Measurements from ENCODE around the gene HOXB6.

The HOXB6 gene

GRCh38 chr17:48640858-48641180, 36.0 kb upstream of the HOXB6 start:
- TF ChIP-seq CTCF (conservative IDR thresholded peaks at IDR 0.05; ENCODE audit: low read length) (no peak), EZH2phosphoT487 (IDR thresholded peaks at IDR 0.05; ENCODE audit: borderline replicate concordance) (no peak)
- H3K9me2 ChIP-seq (replicated peaks; ENCODE audit: low read depth, low read length): no peaks in the 10 kb centered on the region
- H3K4me1 ChIP-seq (ENCODE audit: insufficient read depth, low read length, poor library complexity, severe bottlenecking): peaks cover 85% of the 10 kb centered on the region
- peak overlapping the region; percentile 98 for H3K9ac ChIP-seq (ENCODE audit: low read depth, low read length, poor library complexity, severe bottlenecking)
- no peaks in the 10 kb centered on the region for H3K9me3 ChIP-seq (ENCODE audit: insufficient read depth, low read depth, low read length)
- H3F3A ChIP-seq (ENCODE audit: low read depth): no peaks in the 10 kb centered on the region
- peaks cover 5% of the 10 kb centered on the region; the same call in 1 of the 2 replicates for H3K36me3 ChIP-seq (ENCODE audit: insufficient read depth, low read length)
- H4K20me1 ChIP-seq (ENCODE audit: insufficient read depth, low read length, poor library complexity, severe bottlenecking): peaks cover 52% of the 10 kb centered on the region
- H2AFZ ChIP-seq (ENCODE audit: low read length): no peak overlapping the region
- peaks cover 100% of the 10 kb centered on the region for H3K79me2 ChIP-seq (ENCODE audit: insufficient read depth, low read length)
- peak overlapping the region; percentile 95 for H3K4me2 ChIP-seq (ENCODE audit: low read depth, low read length, poor library complexity, severe bottlenecking)
- H3K4me3 ChIP-seq (ENCODE audit: low read length, poor library complexity, severe bottlenecking): peak overlapping the region; percentile 89
- H3K27me3 ChIP-seq (ENCODE audit: insufficient read depth, low read length, poor library complexity, severe bottlenecking): peaks cover 26% of the 10 kb centered on the region

- H3K4me3 ChIP-seq (ENCODE audit: low read length, poor library complexity, severe bottlenecking): peak overlapping the region; percentile 89
- peaks cover 46% of the 10 kb centered on the region for H4K20me1 ChIP-seq (ENCODE audit: insufficient read depth, low read length, poor library complexity, severe bottlenecking)
- H3F3A ChIP-seq (ENCODE audit: low read depth): no peaks in the 10 kb centered on the region
- peaks cover 10% of the 10 kb centered on the region; the same call in 1 of the 2 replicates for H3K36me3 ChIP-seq (ENCODE audit: insufficient read depth, low read length)
- H3K4me1 ChIP-seq (ENCODE audit: insufficient read depth, low read length, poor library complexity, severe bottlenecking): peaks cover 87% of the 10 kb centered on the region
- no peaks in the 10 kb centered on the region for H3K9me3 ChIP-seq (ENCODE audit: insufficient read depth, low read depth, low read length)
- no peak overlapping the region for H2AFZ ChIP-seq (ENCODE audit: low read length)
- H3K9ac ChIP-seq (ENCODE audit: low read depth, low read length, poor library complexity, severe bottlenecking): peak overlapping the region; percentile 98
- H3K79me2 ChIP-seq (ENCODE audit: insufficient read depth, low read length): peaks cover 100% of the 10 kb centered on the region
- peak overlapping the region; percentile 95 for H3K4me2 ChIP-seq (ENCODE audit: low read depth, low read length, poor library complexity, severe bottlenecking)
- no peaks in the 10 kb centered on the region for H3K9me2 ChIP-seq (replicated peaks; ENCODE audit: low read depth, low read length)
- H3K27me3 ChIP-seq (ENCODE audit: insufficient read depth, low read length, poor library complexity, severe bottlenecking): peaks cover 22% of the 10 kb centered on the region
- TF ChIP-seq CTCF (conservative IDR thresholded peaks at IDR 0.05; ENCODE audit: low read length) (no peak), EZH2phosphoT487 (IDR thresholded peaks at IDR 0.05; ENCODE audit: borderline replicate concordance) (no peak)
Measured at GRCh38 chr17:48639982-48640857, 35.4 kb upstream of the HOXB6 start.

GRCh38 chr17:48639136-48639535, 34.4 kb upstream of the HOXB6 start:
- Histone ChIP-seq H3K36me3 (ENCODE audit: insufficient read depth, low read length) (peaks cover 10% of the 10 kb centered on the region; the same call in 1 of the 2 replicates), H3K27me3 (ENCODE audit: insufficient read depth, low read length, poor library complexity, severe bottlenecking) (peaks cover 18% of the 10 kb centered on the region), H3K9me2 (replicated peaks; ENCODE audit: low read depth, low read length) (no peaks in the 10 kb centered on the region), H3K9me3 (ENCODE audit: insufficient read depth, low read depth, low read length) (no peaks in the 10 kb centered on the region), H2AFZ (ENCODE audit: low read length) (no peak overlapping the region), H3K79me2 (ENCODE audit: insufficient read depth, low read length) (peaks cover 100% of the 10 kb centered on the region), H3K4me2 (ENCODE audit: low read depth, low read length, poor library complexity, severe bottlenecking) (peak overlapping the region; percentile 95), H3F3A (ENCODE audit: low read depth) (no peaks in the 10 kb centered on the region), H3K4me3 (ENCODE audit: low read length, poor library complexity, severe bottlenecking) (peak overlapping the region; percentile 89), H3K9ac (ENCODE audit: low read depth, low read length, poor library complexity, severe bottlenecking) (peak overlapping the region; percentile 98), H3K4me1 (ENCODE audit: insufficient read depth, low read length, poor library complexity, severe bottlenecking) (peaks cover 85% of the 10 kb centered on the region), H4K20me1 (ENCODE audit: insufficient read depth, low read length, poor library complexity, severe bottlenecking) (peaks cover 35% of the 10 kb centered on the region)
- no peak for TF ChIP-seq EZH2phosphoT487 (IDR thresholded peaks at IDR 0.05; ENCODE audit: borderline replicate concordance)

Measured in Loucy (cell line).